SJSA1 (cell line): ENCODE results near the gene MIER3. TPM values are rescaled to one million over a fixed set of nuclear protein-coding genes. Genes with fewer than 3 reads are reported as not detected.
"Not testable (repeated sequence)": the region's sequence is repeated elsewhere in the genome, so short reads cannot be mapped to it uniquely, and the experiment has no call there.

Source experiments
- DNase-seq, 2 experiments: peaks; one replicate each; pipeline ENCODE4 v3.0.0-alpha.2; 2015 to 2020; ENCODE audit warnings: low spot score in 2 of 2, low read depth in 1 of 2
- H3K27ac ChIP-seq: fragments of 250-450 bp; sonication (Bioruptor Pico); 2 replicates; pipeline ENCODE4 v1.5.1; 2020; ENCODE audit warnings: mild to moderate bottlenecking, moderate library complexity
- H3K27me3 ChIP-seq: fragments of 250-450 bp; sonication (Bioruptor Pico); replicated peaks from 2 replicates; pipeline ENCODE4 v1.5.1; 2020; ENCODE audit warnings: mild to moderate bottlenecking, moderate library complexity
- H3K36me3 ChIP-seq: fragments of 250-450 bp; sonication (Bioruptor Pico); 2 replicates; pipeline ENCODE4 v1.5.1; 2020; ENCODE audit warnings: mild to moderate bottlenecking
- H3K4me1 ChIP-seq: fragments of 250-450 bp; sonication (Bioruptor Pico); replicated peaks from 2 replicates; pipeline ENCODE4 v1.6.1; 2021; ENCODE audit warnings: mild to moderate bottlenecking
- H3K4me3 ChIP-seq: fragments of 250-450 bp; sonication (Bioruptor Pico); 2 replicates; pipeline ENCODE4 v1.5.1; 2020; ENCODE audit warnings: mild to moderate bottlenecking
- H3K9me3 ChIP-seq: fragments of 250-450 bp; sonication (Bioruptor Pico); replicated peaks from 2 replicates; pipeline ENCODE4 v1.5.1; 2020; ENCODE audit warnings: mild to moderate bottlenecking
- total RNA-seq: library from RNA; depleted of rRNA; stranded (reverse); fragments of >200 nt; shearing (Covaris generic); gene quantifications from 2 replicates; pipeline ENCODE4 v1.2.3, GENCODE V29; 2014; rRNA removed

Gene MIER3
- 25.1 and 47.5 TPM in 2 replicates for total RNA-seq

- H3K27ac ChIP-seq, result peak within 1 kb of the TSS; percentile 83
- peak; percentile 37 to 77 for DNase-seq
- H3K4me1 ChIP-seq, result peaks cover 18% of the 10 kb centered on the region
- no peaks in the 10 kb centered on the region; the same call in 1 of the 2 replicates for H3K9me3 ChIP-seq
- H3K4me3 ChIP-seq, result peak within 1 kb of the TSS; percentile 98
- H3K27me3 ChIP-seq, result peaks cover 22% of the 10 kb centered on the region
- peaks cover 37% of the 10 kb centered on the region for H3K36me3 ChIP-seq
Measured at GRCh38 chr5:56951946-56952691, at the start of gene MIER3. MIER3 (minus strand) TSS chr5:56952123; CDS start chr5:56952102, 21 bp downstream.

GRCh38 chr5:56995596-56995995, 43.7 kb upstream of the MIER3 start:
- DNase-seq, result no peak
- H3K4me1 ChIP-seq, result no peaks in the 10 kb centered on the region
- H3K27ac ChIP-seq, result no peak overlapping the region
- no peaks in the 10 kb centered on the region for H3K9me3 ChIP-seq
- H3K36me3 ChIP-seq, result no peaks in the 10 kb centered on the region
- H3K27me3 ChIP-seq, result no peaks in the 10 kb centered on the region; the same call in 1 of the 2 replicates
- no peak overlapping the region for H3K4me3 ChIP-seq

- H3K9me3 ChIP-seq, result no peaks in the 10 kb centered on the region
- no peak for DNase-seq
- H3K4me3 ChIP-seq, result no peak overlapping the region
- no peaks in the 10 kb centered on the region for H3K36me3 ChIP-seq
- no peak overlapping the region for H3K27ac ChIP-seq
- H3K4me1 ChIP-seq, result no peaks in the 10 kb centered on the region
- peaks cover 8% of the 10 kb centered on the region; the same call in 1 of the 2 replicates for H3K27me3 ChIP-seq
Measured at GRCh38 chr5:56993241-56993640, 41.3 kb upstream of the MIER3 start.

DNA sequence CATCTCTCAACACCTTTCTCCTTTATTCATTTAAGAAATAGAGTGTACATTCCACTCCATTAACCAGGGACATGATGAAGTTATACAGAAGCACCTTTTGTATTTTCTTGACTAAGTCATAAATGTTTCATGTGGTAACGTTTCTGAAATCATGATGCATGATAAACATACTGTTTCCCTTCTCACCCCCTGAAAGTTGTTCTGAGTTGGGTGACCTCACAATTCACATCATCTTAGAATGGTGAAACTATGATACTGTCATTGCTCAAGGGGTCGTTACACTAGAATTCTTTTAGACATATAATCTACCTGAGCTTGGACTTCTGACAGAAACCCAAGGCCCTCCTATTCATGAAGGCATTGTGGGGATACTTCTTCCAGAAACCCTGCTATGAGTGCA, 37.8 kb upstream of the MIER3 start:
- Histone ChIP-seq H3K27me3 (peaks cover 8% of the 10 kb centered on the region; the same call in 1 of the 2 replicates), H3K9me3 (no peaks in the 10 kb centered on the region), H3K4me3 (no peak overlapping the region), H3K4me1 (no peaks in the 10 kb centered on the region), H3K27ac (no peak overlapping the region), H3K36me3 (no peaks in the 10 kb centered on the region)
- DNase-seq, result no peak

GRCh38 chr5:56988490-56988889, 36.6 kb upstream of the MIER3 start:
- H3K27ac ChIP-seq, result no peak overlapping the region
- DNase-seq, result no peak
- H3K4me1 ChIP-seq, result no peaks in the 10 kb centered on the region
- no peak overlapping the region for H3K4me3 ChIP-seq
- peaks cover 8% of the 10 kb centered on the region; the same call in 1 of the 2 replicates for H3K27me3 ChIP-seq
- no peaks in the 10 kb centered on the region for H3K9me3 ChIP-seq
- H3K36me3 ChIP-seq, result no peaks in the 10 kb centered on the region

DNA sequence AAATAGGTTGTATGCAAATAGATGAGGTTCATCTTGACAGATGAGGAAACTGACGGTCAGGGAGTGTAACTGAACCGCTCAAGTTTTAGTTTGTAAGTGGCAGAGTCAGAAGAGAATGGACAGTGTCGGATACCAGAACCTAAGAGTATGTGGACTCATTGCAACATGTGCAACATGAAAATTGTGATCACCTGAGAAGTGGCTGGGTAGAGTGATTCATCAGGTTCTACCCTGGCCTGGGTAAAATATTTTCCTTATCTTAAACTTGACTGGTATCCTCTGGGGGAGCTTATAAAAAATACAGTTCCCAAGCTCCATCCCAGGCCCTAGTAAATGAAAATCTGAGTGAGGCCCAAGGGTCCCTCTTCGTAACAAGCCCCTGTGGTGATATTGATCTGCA, 35.2 kb upstream of the MIER3 start:
- Histone ChIP-seq H3K4me1 (no peaks in the 10 kb centered on the region), H3K27me3 (peaks cover 8% of the 10 kb centered on the region; the same call in 1 of the 2 replicates), H3K27ac (no peak overlapping the region), H3K9me3 (no peaks in the 10 kb centered on the region), H3K36me3 (no peaks in the 10 kb centered on the region), H3K4me3 (no peak overlapping the region)
- no peak for DNase-seq

GRCh38 chr5:56986626-56986947, 34.7 kb upstream of the MIER3 start:
- Histone ChIP-seq H3K36me3 (no peaks in the 10 kb centered on the region), H3K4me1 (no peaks in the 10 kb centered on the region), H3K9me3 (no peaks in the 10 kb centered on the region), H3K27ac (no peak overlapping the region), H3K27me3 (peaks cover 8% of the 10 kb centered on the region; the same call in 1 of the 2 replicates), H3K4me3 (no peak overlapping the region)
- DNase-seq, result no peak

GRCh38 chr5:56985936-56986625, 34.2 kb upstream of the MIER3 start:
- no peaks in the 10 kb centered on the region for H3K9me3 ChIP-seq
- DNase-seq, result no peak

DNA sequence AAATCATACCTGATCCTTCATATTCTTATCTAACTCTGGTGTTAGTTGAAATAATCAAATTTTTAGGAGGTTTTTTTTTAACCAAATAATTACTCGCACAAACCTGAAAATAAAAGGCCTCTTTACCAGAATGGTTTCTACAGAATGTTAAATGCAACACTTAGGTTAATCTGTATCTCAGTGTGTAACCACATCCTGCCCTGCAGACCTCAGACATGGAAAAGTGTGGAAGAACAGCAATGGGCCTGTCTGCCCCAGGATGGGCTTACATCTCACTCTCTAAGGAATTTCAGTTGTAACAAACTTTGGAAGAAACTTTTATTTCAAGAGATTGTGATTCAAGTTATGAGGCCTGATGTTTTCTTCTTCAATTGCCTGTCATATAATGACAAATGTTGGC, 32.5 kb upstream of the MIER3 start:
- Histone ChIP-seq H3K27ac (no peak overlapping the region), H3K27me3 (peaks cover 5% of the 10 kb centered on the region; the same call in 1 of the 2 replicates), H3K4me3 (no peak overlapping the region), H3K4me1 (no peaks in the 10 kb centered on the region), H3K9me3 (no peaks in the 10 kb centered on the region), H3K36me3 (no peaks in the 10 kb centered on the region)
- no peak for DNase-seq

More at GRCh38 chr5:56985936-56986625, 34.2 kb upstream of the MIER3 start:
- H3K27ac ChIP-seq, result no peak overlapping the region
- H3K4me1 ChIP-seq, result no peaks in the 10 kb centered on the region
- H3K27me3 ChIP-seq, result peaks cover 8% of the 10 kb centered on the region; the same call in 1 of the 2 replicates
- no peak overlapping the region for H3K4me3 ChIP-seq
- H3K36me3 ChIP-seq, result no peaks in the 10 kb centered on the region

DNA sequence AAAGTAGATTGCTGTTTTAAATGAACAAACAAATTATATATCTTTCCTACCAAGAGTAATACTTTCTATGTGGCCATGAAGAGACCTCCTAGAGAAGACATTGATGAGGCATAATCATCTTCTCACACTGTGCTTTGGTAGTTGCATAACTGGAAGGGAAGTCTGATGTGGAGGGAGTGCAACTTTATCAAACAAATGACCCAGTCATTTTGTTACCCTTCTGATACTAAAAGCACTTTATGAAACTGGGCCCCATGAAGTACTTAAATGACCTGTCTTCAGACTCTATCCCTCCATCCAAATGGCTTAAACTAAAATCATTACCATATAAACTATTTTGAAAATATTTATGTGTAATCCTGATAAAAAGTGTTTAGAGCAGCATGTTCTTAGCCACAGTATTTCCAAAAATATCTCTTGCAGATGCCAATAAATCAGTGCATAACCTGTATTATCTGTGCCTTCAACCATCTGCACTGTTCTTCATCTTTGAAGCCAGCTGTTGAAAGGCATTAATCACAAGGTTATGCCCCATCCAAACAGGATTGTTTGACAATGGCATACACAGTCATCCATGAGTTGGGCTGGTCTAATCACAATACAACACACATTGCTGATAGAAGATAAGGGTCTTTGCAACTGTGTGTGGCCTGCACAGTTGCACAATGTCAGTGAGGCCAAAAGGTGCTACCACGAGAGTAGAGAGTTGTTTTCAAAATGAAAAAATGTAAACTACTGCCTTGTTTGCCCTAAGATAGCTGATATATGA, 31.9 kb upstream of the MIER3 start:
- Histone ChIP-seq H3K9me3 (no peaks in the 10 kb centered on the region), H3K27me3 (0 out of 2 replicates have a peak, but pooled peaks cover under 1% of the 10 kb centered on the region), H3K36me3 (no peaks in the 10 kb centered on the region), H3K27ac (no peak overlapping the region), H3K4me3 (no peak overlapping the region), H3K4me1 (no peaks in the 10 kb centered on the region)
- DNase-seq, result no peak

- Histone ChIP-seq H3K9me3 (no peaks in the 10 kb centered on the region), H3K4me1 (no peaks in the 10 kb centered on the region), H3K36me3 (no peaks in the 10 kb centered on the region), H3K27ac (no peak overlapping the region), H3K4me3 (no peak overlapping the region), H3K27me3 (0 out of 2 replicates have a peak, but pooled peaks cover 6% of the 10 kb centered on the region)
- DNase-seq, result no peak
Measured at GRCh38 chr5:56981548-56982315, 29.8 kb upstream of the MIER3 start.

DNA sequence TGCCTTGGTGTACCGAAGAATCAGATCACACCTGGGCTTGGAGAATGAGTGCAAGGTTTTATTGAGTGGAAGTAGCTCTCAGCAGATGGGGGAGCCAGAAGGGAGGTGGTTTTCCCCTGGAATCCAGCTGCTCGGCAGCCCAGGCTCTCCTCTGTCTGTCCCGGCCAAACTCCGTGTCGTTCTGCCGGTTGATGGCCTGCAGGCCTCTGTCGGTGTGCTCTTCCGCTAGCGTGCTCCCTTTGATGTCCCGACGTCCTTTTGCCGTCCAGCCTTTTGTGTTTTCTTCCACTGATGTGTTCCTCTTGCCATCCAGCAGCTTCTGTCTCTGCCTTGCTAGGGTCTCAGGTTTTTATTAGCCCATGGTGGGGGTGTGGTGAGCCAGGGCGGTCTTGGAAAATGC, 28.0 kb upstream of the MIER3 start:
- H3K36me3 ChIP-seq, result no peaks in the 10 kb centered on the region
- H3K4me3 ChIP-seq, result no peak overlapping the region
- H3K27me3 ChIP-seq, result peaks cover 6% of the 10 kb centered on the region; the same call in 1 of the 2 replicates
- no peak overlapping the region for H3K27ac ChIP-seq
- H3K9me3 ChIP-seq, result no peaks in the 10 kb centered on the region
- DNase-seq, result no peak
- H3K4me1 ChIP-seq, result no peaks in the 10 kb centered on the region

GRCh38 chr5:56979526-56979925, 27.6 kb upstream of the MIER3 start:
- not testable (repeated sequence) for DNase-seq, H3K27ac ChIP-seq, H3K4me3 ChIP-seq, H3K27me3 ChIP-seq, H3K4me1 ChIP-seq, H3K36me3 ChIP-seq, H3K9me3 ChIP-seq
